CD14-positive monocyte (primary cell): ENCODE results near the gene KCNT1. TPM values are rescaled to one million over a fixed set of nuclear protein-coding genes. Genes with fewer than 3 reads are reported as not detected.

ENCODE experiments used
- DNase-seq, 3 donors: peaks; one replicate each; pipeline ENCODE4 v3.0.0-alpha.2; 2011 to 2022
- H2AFZ ChIP-seq: 2 replicates; pipeline ENCODE4 v1.6.0; 2012; ENCODE audit warnings: mild to moderate bottlenecking, low read depth, low read length, inconsistent platforms; ENCODE audit not compliant: insufficient read depth, poor library complexity, severe bottlenecking
- H3K27ac ChIP-seq, 2 donors: 1 replicate in 1 of 2; 2 replicates in 1 of 2; pipeline ENCODE4 v1.5.1; 2012 to 2013; ENCODE audit warnings: low read length in 2 of 2, control low read depth in 1 of 2, inconsistent platforms in 1 of 2, low read depth in 1 of 2, mild to moderate bottlenecking in 1 of 2
- H3K27me3 ChIP-seq, 2 donors: one replicate each; pipeline versions ENCODE4 v1.6.0 to v1.6.1; 2011 to 2013; ENCODE audit warnings: low read length in 2 of 2; ENCODE audit not compliant: control insufficient read depth in 2 of 2, insufficient read depth in 2 of 2
- H3K36me3 ChIP-seq, 2 donors: replicated peaks in 1 of 2; 1 replicate in 1 of 2; 2 replicates in 1 of 2; pipeline versions ENCODE4 v1.5.1 to v1.6.1; 2012 to 2013; ENCODE audit warnings: low read length in 2 of 2, control low read depth in 1 of 2, inconsistent platforms in 1 of 2, mild to moderate bottlenecking in 1 of 2; ENCODE audit not compliant: insufficient read depth in 2 of 2, control insufficient read depth in 1 of 2
- H3K4me1 ChIP-seq, 2 donors: 1 replicate in 1 of 2; 2 replicates in 1 of 2; pipeline versions ENCODE4 v1.5.1 to v1.6.1; 2012 to 2013; ENCODE audit warnings: low read length in 2 of 2, control low read depth in 1 of 2, inconsistent platforms in 1 of 2, mild to moderate bottlenecking in 1 of 2, moderate library complexity in 1 of 2; ENCODE audit not compliant: insufficient read depth in 2 of 2, control insufficient read depth in 1 of 2
- H3K4me2 ChIP-seq: replicated peaks from 2 replicates; pipeline ENCODE3; 2012; ENCODE audit warnings: low read length, moderate library complexity, mild to moderate bottlenecking; ENCODE audit not compliant: poor library complexity, severe bottlenecking; ENCODE audit errors: extremely low read depth
- H3K4me3 ChIP-seq, 3 experiments: fragments of 200-600 bp in 1 of 3; sonication (generic) in 1 of 3; replicated peaks in 1 of 3; 1 replicate in 2 of 3; 2 replicates in 1 of 3; pipeline ENCODE4 v1.5.1; 2011 to 2013; ENCODE audit warnings: low read length in 3 of 3, mild to moderate bottlenecking in 3 of 3, control low read depth in 2 of 3, low read depth in 2 of 3, inconsistent platforms in 1 of 3, moderate library complexity in 1 of 3
- H3K79me2 ChIP-seq: 2 replicates; pipeline ENCODE4 v1.6.0; 2012; ENCODE audit warnings: mild to moderate bottlenecking, control low read depth, inconsistent platforms, low read length, moderate library complexity; ENCODE audit not compliant: insufficient read depth
- H3K9ac ChIP-seq: 2 replicates; pipeline ENCODE4 v1.6.0; 2017; ENCODE audit warnings: low read length, mild to moderate bottlenecking; ENCODE audit not compliant: insufficient read depth, poor library complexity, severe bottlenecking
- H3K9me3 ChIP-seq, 2 donors: replicated peaks in 1 of 2; 1 replicate in 1 of 2; 2 replicates in 1 of 2; pipeline versions ENCODE4 v1.5.1 to v1.6.1; 2012 to 2013; ENCODE audit warnings: low read length in 2 of 2, control low read depth in 1 of 2; ENCODE audit not compliant: control insufficient read depth in 1 of 2, insufficient read depth in 1 of 2
- H4K20me1 ChIP-seq: 2 replicates; pipeline ENCODE4 v1.6.0; 2012; ENCODE audit warnings: mild to moderate bottlenecking, low read length, control low read depth, moderate library complexity; ENCODE audit not compliant: insufficient read depth
- H3K27ac Mint-ChIP-seq, 7 donors: one replicate each; pipeline ENCODE4 v1.8.0; 2020; ENCODE audit warnings: mild to moderate bottlenecking in 7 of 7, mixed read lengths in 7 of 7, moderate library complexity in 6 of 7, inconsistent platforms in 2 of 7
- H3K27me3 Mint-ChIP-seq, 3 donors: one replicate each; pipeline ENCODE4 v1.8.0; 2021 to 2022; ENCODE audit warnings: low read depth in 3 of 3, mild to moderate bottlenecking in 3 of 3, mixed read lengths in 3 of 3, moderate library complexity in 3 of 3, inconsistent platforms in 1 of 3
- H3K36me3 Mint-ChIP-seq, 2 donors: one replicate each; pipeline ENCODE4 v1.8.0; 2020; ENCODE audit warnings: mixed read lengths in 2 of 2, inconsistent platforms in 1 of 2, mild to moderate bottlenecking in 1 of 2
- H3K4me1 Mint-ChIP-seq: one replicate; pipeline ENCODE4 v1.8.0; 2020; ENCODE audit warnings: mild to moderate bottlenecking, mixed read lengths
- H3K4me3 Mint-ChIP-seq, 2 donors: one replicate each; pipeline ENCODE4 v1.8.0; 2020; ENCODE audit warnings: mild to moderate bottlenecking in 2 of 2, mixed read lengths in 2 of 2, moderate library complexity in 1 of 2
- H3K9me3 Mint-ChIP-seq, 7 donors: one replicate each; pipeline ENCODE4 v1.8.0; 2020 to 2022; ENCODE audit warnings: mixed read lengths in 7 of 7, mild to moderate bottlenecking in 6 of 7, moderate library complexity in 6 of 7, inconsistent platforms in 2 of 7
- WGBS: methylation state at CpG from one replicate; pipeline ENCODE4 v1.1.5; 2013; ENCODE audit warnings: missing lambda C conversion rate; ENCODE audit not compliant: insufficient coverage; 5-methylcytosine and 5-hydroxymethylcytosine counted together
- intact Hi-C, 2 donors: fragments of 100-400 bp; cut with micrococcal nuclease; formaldehyde crosslinking; loops; one replicate each; pipeline versions ENCODE4 v1.15.0 to v1.15.1; 2023
- polyA plus RNA-seq, 3 donors: library from polyadenylated mRNA; depleted of rRNA in 1 of 3; unstranded in 2 of 3; stranded (reverse) in 1 of 3; fragments of 300-500 nt in 2 of 3; fragments of >200 nt in 1 of 3; fragmentation: Illumina TruSeq in 2 of 3; gene quantifications; 1 replicate in 2 of 3; 2 replicates in 1 of 3; pipeline ENCODE4 v1.2.3, GENCODE V29; 2012 to 2021
- TF ChIP-seq, protein P1 (sequence below): fragments of 200-600 bp; IDR thresholded peaks from one replicate; pipeline ENCODE4 v1.8.0; 2022; ENCODE audit warnings: antibody characterized with exemption, mild to moderate bottlenecking

Gene KCNT1
- polyA plus RNA-seq, 3 donors: not detected

GRCh38 chr9:135695036-135695435, 6.9 kb upstream of the KCNT1 start:
- H3K36me3 ChIP-seq: no peaks in the 10 kb centered on the region
- Mint-ChIP-seq H3K4me1 (no peaks in the 10 kb centered on the region), H3K27me3 (peaks cover 0 to 6% (median 5%) of the 10 kb centered on the region in 3 donors), H3K4me3 (no peak overlapping the region), H3K27ac (no peak overlapping the region), H3K36me3 (no peaks in the 10 kb centered on the region), H3K9me3 (peaks cover 0 to 5% (median 0%) of the 10 kb centered on the region in 7 donors)
- 86% methylated on average over 16 of the region's 16 CpGs for whole genome bisulfite sequencing
- no peak overlapping the region for H2AFZ ChIP-seq
- H3K4me3 ChIP-seq: no peak overlapping the region
- no peaks in the 10 kb centered on the region for H4K20me1 ChIP-seq
- no peaks in the 10 kb centered on the region for H3K4me1 ChIP-seq
- DNase-seq: no peak
- no peaks in the 10 kb centered on the region for H3K27me3 ChIP-seq
- H3K9ac ChIP-seq: no peak overlapping the region
- H3K79me2 ChIP-seq: no peaks in the 10 kb centered on the region
- intact Hi-C loops: no loop called here
- TF ChIP-seq, protein P1, sequence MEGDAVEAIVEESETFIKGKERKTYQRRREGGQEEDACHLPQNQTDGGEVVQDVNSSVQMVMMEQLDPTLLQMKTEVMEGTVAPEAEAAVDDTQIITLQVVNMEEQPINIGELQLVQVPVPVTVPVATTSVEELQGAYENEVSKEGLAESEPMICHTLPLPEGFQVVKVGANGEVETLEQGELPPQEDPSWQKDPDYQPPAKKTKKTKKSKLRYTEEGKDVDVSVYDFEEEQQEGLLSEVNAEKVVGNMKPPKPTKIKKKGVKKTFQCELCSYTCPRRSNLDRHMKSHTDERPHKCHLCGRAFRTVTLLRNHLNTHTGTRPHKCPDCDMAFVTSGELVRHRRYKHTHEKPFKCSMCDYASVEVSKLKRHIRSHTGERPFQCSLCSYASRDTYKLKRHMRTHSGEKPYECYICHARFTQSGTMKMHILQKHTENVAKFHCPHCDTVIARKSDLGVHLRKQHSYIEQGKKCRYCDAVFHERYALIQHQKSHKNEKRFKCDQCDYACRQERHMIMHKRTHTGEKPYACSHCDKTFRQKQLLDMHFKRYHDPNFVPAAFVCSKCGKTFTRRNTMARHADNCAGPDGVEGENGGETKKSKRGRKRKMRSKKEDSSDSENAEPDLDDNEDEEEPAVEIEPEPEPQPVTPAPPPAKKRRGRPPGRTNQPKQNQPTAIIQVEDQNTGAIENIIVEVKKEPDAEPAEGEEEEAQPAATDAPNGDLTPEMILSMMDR: no peak
- no peaks in the 10 kb centered on the region for H3K9me3 ChIP-seq
- H3K27ac ChIP-seq: no peak overlapping the region
- no peak overlapping the region for H3K4me2 ChIP-seq

GRCh38 chr9:135695642-135696041, 6.3 kb upstream of the KCNT1 start:
- no peak for DNase-seq
- TF ChIP-seq, protein P1: no peak
- WGBS: 96% methylated on average over 11 of the region's 12 CpGs

More at GRCh38 chr9:135695642-135696041, 6.3 kb upstream of the KCNT1 start:
- Histone ChIP-seq H3K4me1 (no peaks in the 10 kb centered on the region), H3K9me3 (no peaks in the 10 kb centered on the region), H2AFZ (no peak overlapping the region), H3K79me2 (no peaks in the 10 kb centered on the region), H3K27me3 (no peaks in the 10 kb centered on the region), H3K4me3 (no peak overlapping the region), H3K27ac (no peak overlapping the region), H3K4me2 (no peak overlapping the region), H3K36me3 (no peaks in the 10 kb centered on the region), H4K20me1 (no peaks in the 10 kb centered on the region), H3K9ac (no peak overlapping the region)
- Mint-ChIP-seq H3K27me3 (peaks cover 0 to 7% (median 6%) of the 10 kb centered on the region in 3 donors), H3K27ac (no peak overlapping the region), H3K9me3 (peaks cover 0 to 3% (median 0%) of the 10 kb centered on the region in 7 donors), H3K4me1 (no peaks in the 10 kb centered on the region), H3K36me3 (no peaks in the 10 kb centered on the region), H3K4me3 (no peak overlapping the region)
- intact Hi-C loops: no loop called here
